ENCODE results near the gene KRTAP12-4.
"Not testable (repeated sequence)": the region's sequence is repeated elsewhere in the genome, so short reads cannot be mapped to it uniquely, and the experiment has no call there.

Gene KRTAP12-4

GRCh38 chr21:44647222-44647552 is 7.3 kb downstream of the KRTAP12-4 start:
- no peak for TF ChIP-seq SIN3A (IDR thresholded peaks at IDR 0.05; ENCODE audit: borderline replicate concordance, insufficient read depth, low read length)
- no peak for TF ChIP-seq POLR2AphosphoS5 (IDR thresholded peaks at IDR 0.05; ENCODE audit: low read depth, low read length)
- TF ChIP-seq TAF1 (IDR thresholded peaks at IDR 0.05; ENCODE audit: borderline replicate concordance, insufficient read depth, low read length): no peak
- no peak for TF ChIP-seq REST (IDR thresholded peaks at IDR 0.05; ENCODE audit: insufficient read depth in 1 of 2, low read depth in 2 of 2, low read length in 2 of 2)

- TF ChIP-seq TAF1 (IDR thresholded peaks at IDR 0.05; ENCODE audit: borderline replicate concordance, insufficient read depth, low read length); FOXP2 (optimal IDR thresholded peaks at IDR 0.05; ENCODE audit: borderline replicate concordance, extremely low read depth, extremely low read length, insufficient read depth); REST (IDR thresholded peaks at IDR 0.05; ENCODE audit: insufficient read depth in 1 of 2, low read depth in 2 of 2, low read length in 2 of 2): not testable (repeated sequence)
These were observed 7.9 kb downstream of the KRTAP12-4 start, which contains the start of gene KRTAP10-11 for GRCh38 chr21:44646366-44647221. KRTAP10-11 (plus strand) TSS chr21:44646414; CDS start chr21:44646459, 45 bp downstream.

- no peak for TF ChIP-seq POLR2AphosphoS5 (IDR thresholded peaks at IDR 0.05; ENCODE audit: low read depth, low read length)
- TF ChIP-seq FOXP2 (optimal IDR thresholded peaks at IDR 0.05; ENCODE audit: borderline replicate concordance, extremely low read depth, extremely low read length, insufficient read depth): no peak
- no peak for TF ChIP-seq SIN3A (IDR thresholded peaks at IDR 0.05; ENCODE audit: borderline replicate concordance, insufficient read depth, low read length)
- TF ChIP-seq REST (IDR thresholded peaks at IDR 0.05; ENCODE audit: insufficient read depth in 1 of 2, low read depth in 2 of 2, low read length in 2 of 2): no peak
- TF ChIP-seq TAF1 (IDR thresholded peaks at IDR 0.05; ENCODE audit: borderline replicate concordance, insufficient read depth, low read length): no peak
These were observed 9.6 kb downstream of the KRTAP12-4 start for GRCh38 chr21:44644878-44645277.

GRCh38 chr21:44643741-44644310 is 10.6 kb downstream of the KRTAP12-4 start:
- TF ChIP-seq REST (IDR thresholded peaks at IDR 0.05; ENCODE audit: insufficient read depth in 1 of 2, low read depth in 2 of 2, low read length in 2 of 2) (no peak), TAF1 (IDR thresholded peaks at IDR 0.05; ENCODE audit: borderline replicate concordance, insufficient read depth, low read length) (no peak), POLR2AphosphoS5 (IDR thresholded peaks at IDR 0.05; ENCODE audit: low read depth, low read length) (no peak), SIN3A (IDR thresholded peaks at IDR 0.05; ENCODE audit: borderline replicate concordance, insufficient read depth, low read length) (no peak), FOXP2 (optimal IDR thresholded peaks at IDR 0.05; ENCODE audit: borderline replicate concordance, extremely low read depth, extremely low read length, insufficient read depth) (no peak)

All from PFSK-1 (cell line).